Right lobe of liver (tissue), 6 donors: Measurements from ENCODE around the gene RPS6KA2. TPM values are rescaled to one million over a fixed set of nuclear protein-coding genes. Genes with fewer than 3 reads are reported as not detected.

Source experiments
- ATAC-seq, 4 donors: fragments of 200-7000 bp; cut with Tn5 transposase; one replicate each; pipeline ENCODE4 v1.9.1; 2020; ENCODE audit warnings: mild to moderate bottlenecking in 4 of 4, moderate library complexity in 4 of 4
- DNase-seq, 3 donors: peaks; one replicate each; pipeline ENCODE4 v3.0.0-alpha.2; 2020
- H3K27ac ChIP-seq, 3 donors: fragments of 200-600 bp; one replicate each; pipeline ENCODE4 v1.8.0; 2022
- H3K27me3 ChIP-seq, 2 donors: fragments of 200-600 bp; one replicate each; pipeline ENCODE4 v1.8.0; 2022
- H3K36me3 ChIP-seq, 4 donors: fragments of 200-600 bp; sonication (generic) in 1 of 4; one replicate each; pipeline versions ENCODE4 v1.5.1 to v1.8.0; 2017 to 2022; ENCODE audit warnings: control low read depth in 1 of 4
- H3K4me1 ChIP-seq, 4 donors: fragments of 200-600 bp; sonication (generic) in 1 of 4; one replicate each; pipeline versions ENCODE4 v1.5.1 to v1.8.0; 2017 to 2022; ENCODE audit warnings: control low read depth in 1 of 4
- H3K4me3 ChIP-seq, 3 donors: fragments of 200-600 bp; one replicate each; pipeline ENCODE4 v1.8.0; 2022
- H3K9me3 ChIP-seq, 4 donors: fragments of 200-600 bp; sonication (generic) in 1 of 4; one replicate each; pipeline versions ENCODE4 v1.5.1 to v1.8.0; 2017 to 2022; ENCODE audit warnings: control low read depth in 1 of 4
- CTCF ChIP-seq, 4 donors: fragments of 200-600 bp in 3 of 4; fragments of 450-650 bp in 1 of 4; IDR thresholded peaks; one replicate each; pipeline versions ENCODE4 v1.5.1 to v1.8.0; 2016 to 2022; ENCODE audit warnings: antibody characterized with exemption in 4 of 4, mild to moderate bottlenecking in 2 of 4
- POLR2A ChIP-seq: fragments of 450-650 bp; IDR thresholded peaks from one replicate; pipeline ENCODE4 v1.6.1; 2017; ENCODE audit warnings: antibody characterized with exemption, mild to moderate bottlenecking
- WGBS: methylation state at CpG from one replicate; pipeline ENCODE4 v1.1.6; 2018; ENCODE audit warnings: low coverage, low lambda C conversion rate; ENCODE audit not compliant: insufficient coverage; ENCODE audit errors: missing lambda C conversion rate; 5-methylcytosine and 5-hydroxymethylcytosine counted together
- intact Hi-C, 2 donors: fragments of 100-400 bp; cut with DNase I; formaldehyde crosslinking; loops; one replicate each; pipeline versions ENCODE4 v1.11.2 to v1.14.1; 2022
- total RNA-seq, 6 experiments: library from RNA; depleted of rRNA in 2 of 6; stranded (reverse); fragments of >200 nt in 2 of 6; fragmentation: NEBNext Ultra II Directional in 3 of 6; extraction: Animal tissue kit (Norgen Biotek cat#: 25700) in 3 of 6; gene quantifications; one replicate each; pipeline versions ENCODE4 v1.1.0 to v1.2.4, GENCODE V29; 2016 to 2023
- donor health status: DM: no; HTN: yes; CAD: no.
- donor health status: DM: no; HTN: no; CAD: no.
- donor health status: DM: no; HTN: no; CAD: no.
- donor health status: DM: no; HTN: yes; CAD: no.
- donor health status: DM: no; HTN: yes; CAD: no.

The RPS6KA2 gene
- total RNA-seq, 6 experiments from 2014 or later: 6.4 to 18.1 (median 11.1) TPM

GRCh38 chr6:166633732-166634535, 6.9 kb upstream of the RPS6KA2 start:
- Histone ChIP-seq H3K27ac (peak overlapping the region in 1 of 3 donors; percentile 26), H3K9me3 (no peaks in the 10 kb centered on the region), H3K4me1 (peaks cover 0 to under 1% (median 0%) of the 10 kb centered on the region in 4 donors), H3K27me3 (no peaks in the 10 kb centered on the region), H3K36me3 (no peaks in the 10 kb centered on the region), H3K4me3 (no peak overlapping the region)
- DNase-seq (peak in 1 of 3 donors; percentile 44), ATAC-seq (peak; percentile 65 to 71 (median 69))
- WGBS: 64% methylated on average over 23 of the region's 26 CpGs
- TF ChIP-seq POLR2A: no peak
- no peak for TF ChIP-seq CTCF (IDR thresholded peaks at IDR 0.05)
- intact Hi-C loops: no loop called here

GRCh38 chr6:166632731-166633130, 5.7 kb upstream of the RPS6KA2 start:
- Histone ChIP-seq H3K27me3 (no peaks in the 10 kb centered on the region), H3K36me3 (no peaks in the 10 kb centered on the region), H3K4me3 (no peak overlapping the region), H3K4me1 (peaks cover 0 to 9% (median 4%) of the 10 kb centered on the region in 4 donors), H3K27ac (no peak overlapping the region), H3K9me3 (no peaks in the 10 kb centered on the region)
- no peak for TF ChIP-seq CTCF (IDR thresholded peaks at IDR 0.05)
- no peak for TF ChIP-seq POLR2A
- WGBS: 86% methylated on average over 5 of the region's 11 CpGs
- DNase-seq: peak in 1 of 3 donors; percentile 36
- intact Hi-C loops: no loop called here
- no peak for ATAC-seq

GRCh38 chr6:166630462-166630861, 3.4 kb upstream of the RPS6KA2 start:
- Histone ChIP-seq H3K27me3 (no peaks in the 10 kb centered on the region), H3K9me3 (no peaks in the 10 kb centered on the region), H3K27ac (no peak overlapping the region), H3K36me3 (no peaks in the 10 kb centered on the region), H3K4me3 (no peak overlapping the region), H3K4me1 (peaks cover 0 to 16% (median 4%) of the 10 kb centered on the region in 4 donors)
- DNase-seq (peak in 1 of 3 donors; percentile 26), ATAC-seq (no peak)
- intact Hi-C loops: no loop called here
- TF ChIP-seq CTCF (IDR thresholded peaks at IDR 0.05) (no peak), POLR2A (no peak)
- WGBS: 45% methylated on average over 4 of the region's 6 CpGs

- Histone ChIP-seq H3K36me3 (no peaks in the 10 kb centered on the region), H3K9me3 (no peaks in the 10 kb centered on the region), H3K4me3 (no peak overlapping the region), H3K4me1 (peaks cover 0 to 16% (median 4%) of the 10 kb centered on the region in 4 donors), H3K27me3 (no peaks in the 10 kb centered on the region), H3K27ac (no peak overlapping the region)
- WGBS: 79% methylated on average over 5 of the region's 5 CpGs
- DNase-seq (no peak), ATAC-seq (no peak)
- intact Hi-C loops: no loop called here
- no peak for TF ChIP-seq CTCF (IDR thresholded peaks at IDR 0.05)
- TF ChIP-seq POLR2A: no peak
These were observed 2.6 kb upstream of the RPS6KA2 start for GRCh38 chr6:166629628-166630027.
